Fibroblast of lung (primary cell): ENCODE measurements around the gene ZNF154. TPM values are rescaled to one million over a fixed set of nuclear protein-coding genes. Genes with fewer than 3 reads are reported as not detected.
"Not testable (repeated sequence)": the region's sequence is repeated elsewhere in the genome, so short reads cannot be mapped to it uniquely, and the experiment has no call there.

ENCODE experiments used
- DNase-seq, 2 donors: peaks; one replicate each; pipeline versions ENCODE4 v3.0.0 to v3.0.0-alpha.2; 2010; ENCODE audit warnings: low read depth in 2 of 2
- H2AFZ ChIP-seq: 2 replicates; pipeline ENCODE4 v1.5.1; 2012; ENCODE audit warnings: low read length, control low read depth, inconsistent platforms
- H3K27ac ChIP-seq: 2 replicates; pipeline ENCODE4 v1.5.1; 2011; ENCODE audit warnings: low read length, control low read depth; ENCODE audit not compliant: insufficient read depth
- H3K27me3 ChIP-seq: 2 replicates; pipeline ENCODE4 v1.5.1; 2011; ENCODE audit warnings: mild to moderate bottlenecking, low read length; ENCODE audit not compliant: control insufficient read depth, insufficient read depth
- H3K36me3 ChIP-seq: 2 replicates; pipeline ENCODE4 v1.5.1; 2011; ENCODE audit warnings: low read length; ENCODE audit not compliant: control insufficient read depth, insufficient read depth
- H3K4me1 ChIP-seq: 2 replicates; pipeline ENCODE4 v1.5.1; 2011; ENCODE audit warnings: low read length; ENCODE audit not compliant: control insufficient read depth, insufficient read depth; ENCODE audit errors: extremely low read depth
- H3K4me2 ChIP-seq: 2 replicates; pipeline ENCODE4 v1.5.1; 2011; ENCODE audit warnings: low read length, control low read depth; ENCODE audit not compliant: insufficient read depth; ENCODE audit errors: extremely low read depth
- H3K4me3 ChIP-seq, 4 experiments: fragments of 200-600 bp in 1 of 4; sonication (generic) in 1 of 4; replicated peaks in 1 of 4; 2 replicates each; pipeline ENCODE4 v1.5.1; 2011 to 2016; ENCODE audit warnings: low read length in 4 of 4, low read depth in 3 of 4, mild to moderate bottlenecking in 3 of 4, control low read depth in 2 of 4, inconsistent platforms in 1 of 4, mixed read lengths in 1 of 4; ENCODE audit not compliant: insufficient read depth in 1 of 4; ENCODE audit errors: control extremely low read depth in 1 of 4
- H3K79me2 ChIP-seq: 2 replicates; pipeline ENCODE4 v1.5.1; 2012; ENCODE audit warnings: mild to moderate bottlenecking, low read length, inconsistent platforms; ENCODE audit not compliant: control insufficient read depth, insufficient read depth
- H3K9ac ChIP-seq: 2 replicates; pipeline ENCODE4 v1.5.1; 2011; ENCODE audit warnings: mild to moderate bottlenecking, low read length, control low read depth; ENCODE audit not compliant: insufficient read depth
- H3K9me3 ChIP-seq: 2 replicates; pipeline ENCODE4 v1.5.1; 2012; ENCODE audit warnings: low read depth, low read length; ENCODE audit not compliant: control insufficient read depth, insufficient read depth
- H4K20me1 ChIP-seq: 2 replicates; pipeline ENCODE4 v1.5.1; 2011; ENCODE audit warnings: low read length; ENCODE audit not compliant: control insufficient read depth, insufficient read depth; ENCODE audit errors: extremely low read depth
- EZH2 ChIP-seq: IDR thresholded peaks from 2 replicates; pipeline ENCODE4 v1.5.1; 2012; ENCODE audit warnings: low read length, control low read depth, mild to moderate bottlenecking; ENCODE audit errors: missing control alignments
- polyA plus RNA-seq, 2 donors: library from polyadenylated mRNA; depleted of rRNA in 1 of 2; stranded (reverse) in 1 of 2; unstranded in 1 of 2; fragments of >200 nt; gene quantifications; 2 replicates each; pipeline ENCODE4 v1.2.1, GENCODE V29; 2011 to 2012; ENCODE audit warnings: missing spikeins in 1 of 2
- total RNA-seq: library from RNA; depleted of rRNA; stranded (reverse); fragments of >200 nt; gene quantifications from 2 replicates; pipeline ENCODE4 v1.2.1, GENCODE V29; 2014
- TF ChIP-seq, protein P1 (sequence below), 2 donors: IDR thresholded peaks in 1 of 2; conservative IDR thresholded peaks in 1 of 2; 1 replicate in 1 of 2; 2 replicates in 1 of 2; pipeline ENCODE4 v1.5.1; 2011 to 2012; ENCODE audit warnings: low read length in 2 of 2, control low read depth in 1 of 2, inconsistent platforms in 1 of 2, low read depth in 1 of 2, mild to moderate bottlenecking in 1 of 2

ZNF154 gene
- total and polyA plus RNA-seq, 2 donors (not counting 1 experiment from before 2014, with no cell fraction given), result 2.7 to 6.3 TPM

DNA sequence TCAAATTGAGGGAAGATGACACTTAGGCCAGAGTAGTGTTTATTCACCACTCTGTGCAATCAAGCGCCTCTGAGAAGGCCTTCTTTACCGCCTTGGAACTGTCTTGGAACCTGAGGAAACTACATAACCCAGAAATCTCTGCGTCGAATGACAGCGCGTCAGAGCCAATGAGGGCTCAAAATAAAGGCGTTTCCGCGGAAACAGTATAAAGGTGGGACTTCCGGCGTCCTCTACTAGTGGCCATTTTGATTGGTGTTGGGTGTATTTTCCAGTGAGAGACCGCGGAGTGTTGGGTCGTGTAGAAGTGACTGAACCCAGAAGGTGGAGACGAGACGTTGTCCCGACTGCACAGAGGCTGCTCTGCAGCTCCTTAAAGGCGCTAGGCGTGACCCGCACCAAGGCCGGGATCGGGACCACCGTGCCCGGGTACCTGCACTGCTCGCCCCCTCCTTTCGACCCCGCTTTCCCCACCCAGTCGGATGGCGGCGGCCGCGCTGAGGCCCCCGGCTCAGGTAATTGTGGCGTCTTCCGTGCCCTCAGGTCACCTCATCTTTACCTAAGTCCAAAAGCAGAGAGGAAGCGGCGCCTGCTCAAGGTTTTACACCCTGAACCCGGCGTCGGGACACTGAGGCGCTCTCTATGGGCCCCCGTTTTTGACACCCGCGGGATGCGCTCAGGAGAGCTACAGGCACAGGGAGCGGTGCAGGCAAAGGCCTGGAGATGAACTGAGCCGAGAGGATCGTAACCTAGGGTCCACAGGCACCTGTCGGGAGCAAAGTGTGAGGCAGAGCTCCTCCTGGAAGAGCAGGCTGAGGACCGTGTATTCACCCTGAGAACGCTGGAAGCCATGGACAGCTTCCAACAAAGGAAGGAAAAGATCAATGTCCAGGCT is 37.8 kb upstream of the ZNF154 start, which contains the start of gene ZNF776:
TSS of gene ZNF776 (plus strand) at position 236 of the 892 bp plus-strand sequence. CDS start at position 480, 244 bp downstream.
- Histone ChIP-seq H3K27me3 (no peaks in the 10 kb centered on the region), H3K4me3 (peak within 1 kb of the TSS; percentile 21 to 98 (median 84)), H4K20me1 (no peaks in the 10 kb centered on the region), H3K36me3 (peaks cover 2% of the 10 kb centered on the region), H3K79me2 (peaks cover 21% of the 10 kb centered on the region), H3K27ac (peak within 1 kb of the TSS; percentile 51), H3K9ac (peak within 1 kb of the TSS; percentile 66), H3K9me3 (no peaks in the 10 kb centered on the region), H3K4me1 (peaks cover 3% of the 10 kb centered on the region), H2AFZ (peak within 1 kb of the TSS; percentile 82), H3K4me2 (peak within 1 kb of the TSS; percentile 92)
- no peak for TF ChIP-seq EZH2
- TF ChIP-seq, protein P1, sequence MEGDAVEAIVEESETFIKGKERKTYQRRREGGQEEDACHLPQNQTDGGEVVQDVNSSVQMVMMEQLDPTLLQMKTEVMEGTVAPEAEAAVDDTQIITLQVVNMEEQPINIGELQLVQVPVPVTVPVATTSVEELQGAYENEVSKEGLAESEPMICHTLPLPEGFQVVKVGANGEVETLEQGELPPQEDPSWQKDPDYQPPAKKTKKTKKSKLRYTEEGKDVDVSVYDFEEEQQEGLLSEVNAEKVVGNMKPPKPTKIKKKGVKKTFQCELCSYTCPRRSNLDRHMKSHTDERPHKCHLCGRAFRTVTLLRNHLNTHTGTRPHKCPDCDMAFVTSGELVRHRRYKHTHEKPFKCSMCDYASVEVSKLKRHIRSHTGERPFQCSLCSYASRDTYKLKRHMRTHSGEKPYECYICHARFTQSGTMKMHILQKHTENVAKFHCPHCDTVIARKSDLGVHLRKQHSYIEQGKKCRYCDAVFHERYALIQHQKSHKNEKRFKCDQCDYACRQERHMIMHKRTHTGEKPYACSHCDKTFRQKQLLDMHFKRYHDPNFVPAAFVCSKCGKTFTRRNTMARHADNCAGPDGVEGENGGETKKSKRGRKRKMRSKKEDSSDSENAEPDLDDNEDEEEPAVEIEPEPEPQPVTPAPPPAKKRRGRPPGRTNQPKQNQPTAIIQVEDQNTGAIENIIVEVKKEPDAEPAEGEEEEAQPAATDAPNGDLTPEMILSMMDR (conservative IDR thresholded peaks at IDR 0.05 in 1 of 2, IDR thresholded peaks at IDR 0.05 in 1 of 2; ENCODE audit: low read depth in 1 of 2, low read length in 2 of 2), result no peak
- peak; percentile 89 to 93 for DNase-seq

DNA sequence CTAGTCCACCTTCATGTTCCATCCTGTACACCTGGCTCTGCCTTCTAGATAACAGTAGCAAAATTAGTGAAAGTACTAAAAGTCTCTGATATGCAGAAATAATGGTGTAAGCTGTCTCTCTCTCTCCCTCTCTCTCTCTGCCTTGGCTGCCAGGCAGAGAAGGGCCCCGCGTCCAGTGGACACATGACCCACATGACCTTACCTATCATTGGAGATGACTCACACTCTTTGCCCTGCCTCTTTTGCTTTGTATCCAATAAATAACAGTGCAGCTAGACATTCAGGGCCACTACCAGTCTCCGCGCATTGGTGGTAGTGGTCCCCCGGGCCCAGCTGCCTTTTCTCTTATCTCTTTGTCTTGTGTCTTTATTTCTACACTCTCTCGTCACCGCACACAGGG is 29.8 kb upstream of the ZNF154 start:
- not testable (repeated sequence) for H3K4me1 ChIP-seq, DNase-seq, H2AFZ ChIP-seq

DNA sequence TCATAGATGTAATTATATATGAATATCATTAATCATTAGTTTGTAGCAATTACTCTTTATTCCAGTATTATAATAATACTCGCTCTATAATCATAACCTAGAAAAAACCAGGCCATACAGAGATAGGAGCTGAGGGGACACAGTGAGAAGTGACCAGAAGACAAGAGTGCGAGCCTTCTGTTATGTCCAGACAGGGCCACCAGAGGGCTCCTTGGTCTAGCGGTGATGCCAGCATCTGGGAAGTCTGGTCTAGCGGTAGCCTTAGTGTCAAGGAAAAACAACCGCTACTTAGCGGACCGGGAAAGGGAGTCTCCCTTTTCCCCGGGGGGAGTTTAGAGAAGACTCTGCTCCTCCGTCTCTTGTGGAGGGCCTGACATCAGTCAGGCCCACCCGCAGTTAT is 29.3 kb upstream of the ZNF154 start:
- not testable (repeated sequence) for H3K4me2 ChIP-seq, H3K27ac ChIP-seq, H2AFZ ChIP-seq, H3K27me3 ChIP-seq, H3K79me2 ChIP-seq, H3K36me3 ChIP-seq, H4K20me1 ChIP-seq, H3K4me1 ChIP-seq, H3K9me3 ChIP-seq, H3K4me3 ChIP-seq, H3K9ac ChIP-seq
- peak; percentile 36 to 59 for DNase-seq
- TF ChIP-seq, protein P1 (conservative IDR thresholded peaks at IDR 0.05 in 1 of 2, IDR thresholded peaks at IDR 0.05 in 1 of 2; ENCODE audit: low read depth in 1 of 2, low read length in 2 of 2), result peak; percentile 48 to 53

More for the DNA sequence above, 29.8 kb upstream of the ZNF154 start:
- H3K4me3 ChIP-seq, H3K9ac ChIP-seq, H3K27ac ChIP-seq, H3K4me2 ChIP-seq, H3K79me2 ChIP-seq, H3K27me3 ChIP-seq, H4K20me1 ChIP-seq, H3K9me3 ChIP-seq, H3K36me3 ChIP-seq: not testable (repeated sequence)
